ENCODE results near the gene PDE4D.

PDE4D gene

GRCh38 chr5:59256331-59256730 is 637.2 kb downstream of the PDE4D start:
- DNase-seq (ENCODE audit: low spot score): no peak

GRCh38 chr5:59254055-59254687 is 639.4 kb downstream of the PDE4D start:
- no peak for DNase-seq (ENCODE audit: low spot score)

- DNase-seq (ENCODE audit: low spot score): no peak
These were observed 639.9 kb downstream of the PDE4D start for GRCh38 chr5:59253625-59254024.

GRCh38 chr5:59251627-59252026 is 641.9 kb downstream of the PDE4D start:
- no peak for DNase-seq (ENCODE audit: low spot score)

GRCh38 chr5:59249726-59250125 is 643.8 kb downstream of the PDE4D start:
- DNase-seq (ENCODE audit: low spot score): no peak

- DNase-seq (ENCODE audit: low spot score): no peak
These were observed 644.4 kb downstream of the PDE4D start for GRCh38 chr5:59249160-59249559.

GRCh38 chr5:59246882-59247281 is 646.6 kb downstream of the PDE4D start:
- DNase-seq (ENCODE audit: low spot score): no peak

GRCh38 chr5:59246145-59246869 is 647.2 kb downstream of the PDE4D start:
- no peak for DNase-seq (ENCODE audit: low spot score)

- no peak for DNase-seq (ENCODE audit: low spot score)
These were observed 648.3 kb downstream of the PDE4D start for GRCh38 chr5:59245198-59245597.

- DNase-seq (ENCODE audit: low spot score): no peak
These were observed 652.0 kb downstream of the PDE4D start for GRCh38 chr5:59241552-59241951.

GRCh38 chr5:59241119-59241518 is 652.4 kb downstream of the PDE4D start:
- DNase-seq (ENCODE audit: low spot score): peak; percentile 29

GRCh38 chr5:59238126-59238902 is 655.2 kb downstream of the PDE4D start:
- no peak for DNase-seq (ENCODE audit: low spot score)

- DNase-seq (ENCODE audit: low spot score): no peak
These were observed 656.5 kb downstream of the PDE4D start for GRCh38 chr5:59236986-59237385.

GRCh38 chr5:59236448-59236847 is 657.1 kb downstream of the PDE4D start:
- DNase-seq (ENCODE audit: low spot score): no peak

GRCh38 chr5:59234236-59234635 is 659.3 kb downstream of the PDE4D start:
- no peak for DNase-seq (ENCODE audit: low spot score)

GRCh38 chr5:59231221-59231931 is 662.1 kb downstream of the PDE4D start:
- no peak for DNase-seq (ENCODE audit: low spot score)

- no peak for DNase-seq (ENCODE audit: low spot score)
These were observed 670.6 kb downstream of the PDE4D start for GRCh38 chr5:59222687-59223511.

- DNase-seq (ENCODE audit: low spot score): no peak
These were observed 671.8 kb downstream of the PDE4D start for GRCh38 chr5:59221769-59222168.

GRCh38 chr5:59218424-59219045 is 675.0 kb downstream of the PDE4D start:
- DNase-seq (ENCODE audit: low spot score): no peak

- no peak for DNase-seq (ENCODE audit: low spot score)
These were observed 676.7 kb downstream of the PDE4D start for GRCh38 chr5:59216841-59217240.

GRCh38 chr5:59212596-59212995 is 680.9 kb downstream of the PDE4D start:
- DNase-seq (ENCODE audit: low spot score): no peak

Measured in globus pallidus (tissue), 1 donor.